Pancreas (tissue), 10 donors: Measurements from ENCODE around the gene GABRR3. TPM values are rescaled to one million over a fixed set of nuclear protein-coding genes. Genes with fewer than 3 reads are reported as not detected.

Source experiments
- ATAC-seq, 4 donors: fragments of 200-7000 bp; cut with Tn5 transposase; one replicate each; pipeline versions ENCODE4 v1.8.0 to v1.9.1; 2020; ENCODE audit warnings: mild to moderate bottlenecking in 4 of 4, moderate library complexity in 4 of 4
- DNase-seq, 6 donors: peaks; one replicate each; pipeline ENCODE4 v3.0.0-alpha.2; 2020
- FAIRE-seq: peaks from 2 replicates; lab custom pipeline; 2012; peaks lifted over from hg19 to GRCh38; lab: Jason Lieb, UNC
- H3K27ac ChIP-seq, 4 donors: fragments of 200-600 bp; sonication (generic); 1 replicate in 3 of 4; 2 replicates in 1 of 4; pipeline versions ENCODE4 v1.5.0 to v1.8.0; 2020
- H3K27me3 ChIP-seq, 4 donors: fragments of 200-600 bp; one replicate each; pipeline ENCODE4 v1.8.0; 2021
- H3K36me3 ChIP-seq, 3 donors: fragments of 200-600 bp; sonication (generic) in 1 of 3; one replicate each; pipeline versions ENCODE4 v1.5.0 to v1.8.0; 2020 to 2021
- H3K4me1 ChIP-seq, 3 donors: fragments of 200-600 bp; one replicate each; pipeline ENCODE4 v1.8.0; 2021
- H3K4me3 ChIP-seq, 4 donors: fragments of 200-600 bp; sonication (generic) in 2 of 4; one replicate each; pipeline versions ENCODE4 v1.5.0 to v1.8.0; 2020 to 2021
- H3K9me3 ChIP-seq, 4 donors: fragments of 200-600 bp; one replicate each; pipeline ENCODE4 v1.8.0; 2021
- CTCF ChIP-seq, 4 donors: fragments of 200-600 bp; sonication (generic) in 3 of 4; IDR thresholded peaks; one replicate each; pipeline versions ENCODE4 v1.5.0 to v1.8.0; 2021; ENCODE audit warnings: antibody characterized with exemption in 4 of 4
- WGBS, 2 donors: extraction: QIAGEN DNeasy Blood & Tissue Kit; methylation state at CpG; one replicate each; pipeline ENCODE4 v1.1.7; 2013; 5-methylcytosine and 5-hydroxymethylcytosine counted together
- intact Hi-C, 3 donors: fragments of 100-400 bp; cut with DNase I; formaldehyde crosslinking; loops; one replicate each; pipeline versions ENCODE4 v1.11.1 to v1.14.2; 2022
- polyA plus RNA-seq, 2 donors: library from polyadenylated mRNA; stranded (reverse); fragments of 200-250 nt; gene quantifications; one replicate each; pipeline ENCODE4 v1.2.3, GENCODE V29; 2013
- total RNA-seq, 6 donors: library from RNA; stranded (reverse); fragmentation: NEBNext Ultra II Directional in 4 of 6; extraction: Animal tissue kit (Norgen Biotek cat#: 25700) in 4 of 6; gene quantifications; one replicate each; pipeline versions ENCODE4 v1.2.1 to v1.2.4, GENCODE V29; 2021 to 2023
- donor health status: healthy with polysubstance abuse.
- donor health status: DM: no; HTN: no; CAD: no; lungs with moderate emphysema.
- donor health status: DM: no; HTN: no; CAD: no.
- donor health status: control.
- donor health status: control.
- donor health status: Bipolar disorder and iron deficiency.
- donor health status: DM: yes; HTN: yes; CAD: no.
- donor health status: DM: no; HTN: no; CAD: no.
- donor health status: DM: no; HTN: no; CAD: no.
- donor health status: DM: yes; HTN: yes; CAD: no.

The GABRR3 gene
- total and polyA plus RNA-seq, 8 donors, result 0.02 TPM; not detected in 7

- intact Hi-C loops, result no loop called here
- Histone ChIP-seq H3K4me1 (no peaks in the 10 kb centered on the region), H3K9me3 (no peaks in the 10 kb centered on the region), H3K36me3 (no peaks in the 10 kb centered on the region), H3K27me3 (no peaks in the 10 kb centered on the region), H3K4me3 (no peak overlapping the region), H3K27ac (no peak overlapping the region)
- ATAC-seq, result peak in 2 of 4 donors; percentile 73 to 74
- DNase-seq, result no peak
- WGBS, 2 donors, result 63 to 84% methylated on average over 3 of the region's 3 CpGs
- no peak for FAIRE-seq
- TF ChIP-seq CTCF (IDR thresholded peaks at IDR 0.05), result no peak
Measured at GRCh38 chr3:97981886-97982285, 53.2 kb downstream of the GABRR3 start.

DNA sequence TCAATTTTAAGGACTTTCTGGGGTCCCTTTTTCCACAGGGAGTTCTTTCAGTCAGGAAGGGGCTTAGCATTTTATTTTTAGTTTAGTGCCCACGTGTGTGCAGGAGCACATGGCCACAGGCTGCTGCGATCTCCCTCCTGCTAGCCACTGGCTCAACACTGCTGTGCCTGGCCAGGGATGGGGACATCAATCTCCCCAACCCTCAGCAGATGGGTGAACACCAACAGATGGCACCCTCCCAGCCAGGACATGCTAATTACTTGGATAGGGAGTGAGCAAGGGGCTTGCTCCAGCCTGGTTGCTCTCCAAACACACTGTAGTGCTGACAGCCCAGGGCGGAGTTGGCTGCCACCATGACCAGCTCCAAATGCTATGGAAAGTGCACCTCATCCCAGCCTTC lies 55.5 kb downstream of the GABRR3 start:
- no peak for TF ChIP-seq CTCF (IDR thresholded peaks at IDR 0.05)
- 84 to 85% methylated on average over 3 of the region's 3 CpGs for WGBS, 2 donors
- ATAC-seq (no peak), DNase-seq (no peak), FAIRE-seq (no peak)
- Histone ChIP-seq H3K36me3 (no peaks in the 10 kb centered on the region), H3K27me3 (no peaks in the 10 kb centered on the region), H3K4me1 (no peaks in the 10 kb centered on the region), H3K27ac (no peak overlapping the region), H3K9me3 (no peaks in the 10 kb centered on the region), H3K4me3 (no peak overlapping the region)
- intact Hi-C loops, result no loop called here

- intact Hi-C loops, result no loop called here
- Histone ChIP-seq H3K4me3 (no peak overlapping the region), H3K4me1 (peaks cover 0 to 9% (median 0%) of the 10 kb centered on the region in 3 donors), H3K36me3 (no peaks in the 10 kb centered on the region), H3K9me3 (no peaks in the 10 kb centered on the region), H3K27me3 (no peaks in the 10 kb centered on the region), H3K27ac (no peak overlapping the region)
- no peak for TF ChIP-seq CTCF (IDR thresholded peaks at IDR 0.05)
- no peak for DNase-seq
- FAIRE-seq, result no peak
- no peak for ATAC-seq
- WGBS, 2 donors, result 63 to 78% methylated on average over 1 of the region's 1 CpG
Measured at GRCh38 chr3:97975466-97975865, 59.6 kb downstream of the GABRR3 start.

- no peak for DNase-seq
- 69 to 77% methylated on average over 3 of the region's 3 CpGs for WGBS, 2 donors
Measured at GRCh38 chr3:97974996-97975395, 60.1 kb downstream of the GABRR3 start.

More at GRCh38 chr3:97974996-97975395, 60.1 kb downstream of the GABRR3 start:
- Histone ChIP-seq H3K4me1 (peaks cover 0 to 12% (median 0%) of the 10 kb centered on the region in 3 donors), H3K27me3 (no peaks in the 10 kb centered on the region), H3K9me3 (no peaks in the 10 kb centered on the region), H3K27ac (no peak overlapping the region), H3K36me3 (no peaks in the 10 kb centered on the region), H3K4me3 (no peak overlapping the region)
- no peak for TF ChIP-seq CTCF (IDR thresholded peaks at IDR 0.05)
- ATAC-seq (no peak), FAIRE-seq (no peak)
- intact Hi-C loops, result no loop called here
